ENCODE data around the gene FRMD6.

GRCh38 chr14:51730098-51730497 is 78.4 kb downstream of the FRMD6 start:
- TF ChIP-seq FOXP2 (optimal IDR thresholded peaks at IDR 0.05; ENCODE audit: borderline replicate concordance, extremely low read depth, extremely low read length, insufficient read depth) = no peak
- no peak for TF ChIP-seq TAF1 (IDR thresholded peaks at IDR 0.05; ENCODE audit: borderline replicate concordance, insufficient read depth, low read length)
- no peak for TF ChIP-seq REST (IDR thresholded peaks at IDR 0.05; ENCODE audit: insufficient read depth in 1 of 2, low read depth in 2 of 2, low read length in 2 of 2)

All from PFSK-1 (cell line).